Activated CD4-positive, alpha-beta T cell treated with anti-CD3 and anti-CD28 coated beads, Interleukin-2, amount 10 ng/mL, durations not matched to agents 7 days and 5 days (primary cell): Measurements from ENCODE around the gene TMPRSS4. TPM values are rescaled to one million over a fixed set of nuclear protein-coding genes. Genes with fewer than 3 reads are reported as not detected.

ENCODE experiments used
- CTCF ChIA-PET: fragments of 350-600 bp; sonication (Branson Sonifier 250); formaldehyde crosslinking; loops from one replicate; lab custom pipeline; 2021; ENCODE audit warnings: antibody characterized with exemption; lab: Charles Lee
- POLR2A ChIA-PET: fragments of 350-600 bp; sonication (Branson Sonifier 250); formaldehyde crosslinking; loops from one replicate; lab custom pipeline; 2021; ENCODE audit warnings: antibody characterized with exemption; lab: Charles Lee
- DNase-seq: peaks from one replicate; pipeline ENCODE4 v3.0.0-alpha.2; 2020
- H3K27ac Mint-ChIP-seq: one replicate; pipeline ENCODE4 v1.8.0; 2021; ENCODE audit warnings: mild to moderate bottlenecking, moderate library complexity, mixed read lengths
- H3K27me3 Mint-ChIP-seq: one replicate; pipeline ENCODE4 v1.8.0; 2021; ENCODE audit warnings: mixed read lengths
- H3K36me3 Mint-ChIP-seq: one replicate; pipeline ENCODE4 v1.8.0; 2021; ENCODE audit warnings: low read depth, mixed read lengths
- H3K4me1 Mint-ChIP-seq: one replicate; pipeline ENCODE4 v1.8.0; 2021; ENCODE audit warnings: mixed read lengths
- H3K4me3 Mint-ChIP-seq: one replicate; pipeline ENCODE4 v1.8.0; 2021; ENCODE audit warnings: mild to moderate bottlenecking, moderate library complexity, mixed read lengths
- H3K9me3 Mint-ChIP-seq: one replicate; pipeline ENCODE4 v1.8.0; 2021; ENCODE audit warnings: mixed read lengths
- total RNA-seq, 2 experiments: library from RNA; stranded (reverse); gene quantifications; one replicate each; pipeline ENCODE4 v1.2.3, GENCODE V29; 2021

TMPRSS4 gene
- total RNA-seq, 2 experiments from 2014 or later: not detected

GRCh38 chr11:118135051-118135795, 58.3 kb downstream of the TMPRSS4 start:
- Mint-ChIP-seq H3K27ac (no peak overlapping the region), H3K4me1 (no peaks in the 10 kb centered on the region)

DNA sequence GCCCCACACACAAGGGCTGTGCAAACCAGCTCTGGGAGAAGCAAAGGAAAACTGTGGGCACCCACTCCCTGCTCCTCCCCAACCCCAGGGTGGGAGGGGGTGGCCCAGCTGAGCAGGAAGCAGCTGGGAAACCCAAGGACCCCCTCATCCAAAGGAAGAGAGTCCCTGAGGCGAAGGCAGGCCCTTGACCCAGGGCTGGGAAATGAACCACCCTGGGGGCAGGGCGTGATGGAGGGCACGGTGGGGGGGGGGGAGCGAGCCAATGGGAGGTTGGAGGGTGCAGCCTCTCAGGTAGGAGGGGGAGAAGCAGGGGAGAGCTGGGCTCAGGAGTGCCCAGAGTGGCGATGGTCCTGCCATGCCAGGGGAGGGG, 58.9 kb downstream of the TMPRSS4 start:
- DNase-seq: no peak
- no peaks in the 10 kb centered on the region for H3K4me1 Mint-ChIP-seq

More at GRCh38 chr11:118135051-118135795, 58.3 kb downstream of the TMPRSS4 start:
- POLR2A ChIA-PET: no interaction called here
- H3K9me3 Mint-ChIP-seq: no peaks in the 10 kb centered on the region
- DNase-seq: no peak
- no peaks in the 10 kb centered on the region for H3K36me3 Mint-ChIP-seq
- no peak overlapping the region for H3K4me3 Mint-ChIP-seq
- H3K27me3 Mint-ChIP-seq: peaks cover 18% of the 10 kb centered on the region
- CTCF ChIA-PET: interaction anchor here (0.9 to 1.8 kb wide), 2 partner anchors 9 to 46 kb away, joined by 3 to 9 read pairs; no protein-coding TSS in a partner anchor

DNA sequence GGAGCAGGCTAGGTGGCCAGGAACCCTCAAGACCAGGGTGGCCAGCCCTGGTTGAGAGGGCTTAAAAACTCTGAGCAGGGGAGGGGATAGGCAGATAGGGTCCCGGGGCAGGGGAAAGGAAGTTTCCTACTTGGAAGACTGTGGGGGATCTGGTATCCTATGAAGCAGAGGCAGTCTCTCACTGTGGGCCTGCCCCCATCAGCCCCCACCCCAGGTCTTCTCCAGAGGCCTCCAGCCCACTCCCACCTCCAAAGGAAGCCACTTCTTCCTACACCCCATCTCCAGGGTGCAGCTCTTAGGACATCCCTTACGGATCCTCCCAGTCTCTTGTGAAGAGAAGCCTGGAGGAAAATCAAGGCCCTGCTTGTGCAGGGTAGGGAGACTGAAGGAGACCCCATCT, 59.5 kb downstream of the TMPRSS4 start:
- H3K36me3 Mint-ChIP-seq: no peaks in the 10 kb centered on the region
- no peaks in the 10 kb centered on the region for H3K9me3 Mint-ChIP-seq
- no peak for DNase-seq
- ChIA-PET CTCF (interaction anchor here (0.6 to 1.4 kb wide), 3 partner anchors 12 to 483 kb away, joined by 3 read pairs; no protein-coding TSS in a partner anchor), POLR2A (no interaction called here)
- no peak overlapping the region for H3K27ac Mint-ChIP-seq
- H3K27me3 Mint-ChIP-seq: peaks cover 24% of the 10 kb centered on the region
- H3K4me1 Mint-ChIP-seq: no peaks in the 10 kb centered on the region
- no peak overlapping the region for H3K4me3 Mint-ChIP-seq

More for the DNA sequence above, 58.9 kb downstream of the TMPRSS4 start:
- Mint-ChIP-seq H3K9me3 (no peaks in the 10 kb centered on the region), H3K4me3 (no peak overlapping the region), H3K36me3 (no peaks in the 10 kb centered on the region), H3K27ac (no peak overlapping the region), H3K27me3 (peaks cover 23% of the 10 kb centered on the region)
- POLR2A ChIA-PET: no interaction called here
- CTCF ChIA-PET: interaction anchor here (0.6 to 1.4 kb wide), 2 partner anchors 11 to 484 kb away, joined by 3 read pairs; no protein-coding TSS in a partner anchor

- Mint-ChIP-seq H3K4me3 (no peak overlapping the region), H3K4me1 (no peaks in the 10 kb centered on the region), H3K36me3 (no peaks in the 10 kb centered on the region), H3K27me3 (peaks cover 27% of the 10 kb centered on the region), H3K27ac (no peak overlapping the region), H3K9me3 (no peaks in the 10 kb centered on the region)
- CTCF ChIA-PET: interaction anchor here (1.2 to 1.4 kb wide), 2 partner anchors 12 to 31 kb away, joined by 3 read pairs; no protein-coding TSS in a partner anchor
- DNase-seq: no peak
- POLR2A ChIA-PET: no interaction called here
These were observed 59.9 kb downstream of the TMPRSS4 start for GRCh38 chr11:118136801-118137200.

GRCh38 chr11:118138839-118139420, 62.1 kb downstream of the TMPRSS4 start:
- POLR2A ChIA-PET: no interaction called here
- Mint-ChIP-seq H3K27me3 (peaks cover 45% of the 10 kb centered on the region), H3K4me1 (peaks cover 8% of the 10 kb centered on the region), H3K4me3 (no peak overlapping the region), H3K36me3 (no peaks in the 10 kb centered on the region), H3K9me3 (no peaks in the 10 kb centered on the region), H3K27ac (no peak overlapping the region)
- CTCF ChIA-PET: interaction anchor here (1.5 to 2.1 kb wide), 2 partner anchors 9 to 17 kb away, joined by 4 to 10 read pairs; no protein-coding TSS in a partner anchor
- DNase-seq: no peak

DNA sequence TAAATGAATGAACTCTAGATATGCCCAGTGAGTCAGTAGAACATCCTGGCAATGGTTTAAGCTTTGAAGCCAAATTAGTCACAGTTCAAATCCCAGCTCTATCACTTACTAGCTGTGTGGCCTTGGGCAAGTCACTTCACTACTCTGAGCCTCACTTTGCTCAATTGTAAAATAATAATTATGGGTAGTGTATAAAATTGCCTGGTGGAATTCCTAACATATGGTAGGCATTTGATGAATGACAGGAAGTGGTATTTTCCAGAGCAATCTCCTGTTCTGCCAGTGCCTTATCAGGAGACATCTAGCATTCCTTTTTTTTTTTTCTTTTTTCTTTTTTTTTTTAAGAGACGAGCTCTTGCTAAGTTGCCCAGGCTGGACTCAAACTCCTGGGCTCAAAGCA, 62.7 kb downstream of the TMPRSS4 start:
- ChIA-PET CTCF (interaction anchor here (1.2 to 2.1 kb wide), 3 partner anchors 10 to 32 kb away, joined by 3 to 10 read pairs (median 4); no protein-coding TSS in a partner anchor), POLR2A (no interaction called here)
- H3K4me1 Mint-ChIP-seq: peaks cover 8% of the 10 kb centered on the region
- no peak overlapping the region for H3K4me3 Mint-ChIP-seq
- peaks cover 52% of the 10 kb centered on the region for H3K27me3 Mint-ChIP-seq
- H3K36me3 Mint-ChIP-seq: no peaks in the 10 kb centered on the region
- no peak overlapping the region for H3K27ac Mint-ChIP-seq
- no peaks in the 10 kb centered on the region for H3K9me3 Mint-ChIP-seq
- DNase-seq: no peak

GRCh38 chr11:118142081-118142480, 65.2 kb downstream of the TMPRSS4 start:
- Mint-ChIP-seq H3K27ac (no peak overlapping the region), H3K27me3 (peaks cover 66% of the 10 kb centered on the region), H3K4me3 (no peak overlapping the region), H3K9me3 (no peaks in the 10 kb centered on the region), H3K4me1 (peaks cover 11% of the 10 kb centered on the region), H3K36me3 (no peaks in the 10 kb centered on the region)
- DNase-seq: no peak
- POLR2A ChIA-PET: no interaction called here
- CTCF ChIA-PET: interaction anchor here (0.5 to 4.8 kb wide), 5 partner anchors 11 to 451 kb away, joined by 3 to 32 read pairs (median 3); no protein-coding TSS in a partner anchor

- CTCF ChIA-PET: interaction anchor here (0.6 to 4.8 kb wide), 7 partner anchors 9 to 451 kb away, joined by 3 to 32 read pairs (median 6); no protein-coding TSS in a partner anchor
- DNase-seq: peak; percentile 38
- POLR2A ChIA-PET: interaction anchor here (0.8 kb wide), 1 partner anchor 29 kb away, joined by 5 read pairs; no protein-coding TSS in a partner anchor
- peak overlapping the region; percentile 37 for H3K4me3 Mint-ChIP-seq
- H3K36me3 Mint-ChIP-seq: no peaks in the 10 kb centered on the region
- H3K9me3 Mint-ChIP-seq: no peaks in the 10 kb centered on the region
- peaks cover 11% of the 10 kb centered on the region for H3K4me1 Mint-ChIP-seq
- H3K27ac Mint-ChIP-seq: no peak overlapping the region
- peaks cover 69% of the 10 kb centered on the region for H3K27me3 Mint-ChIP-seq
These were observed 65.9 kb downstream of the TMPRSS4 start for GRCh38 chr11:118142809-118143208.

DNA sequence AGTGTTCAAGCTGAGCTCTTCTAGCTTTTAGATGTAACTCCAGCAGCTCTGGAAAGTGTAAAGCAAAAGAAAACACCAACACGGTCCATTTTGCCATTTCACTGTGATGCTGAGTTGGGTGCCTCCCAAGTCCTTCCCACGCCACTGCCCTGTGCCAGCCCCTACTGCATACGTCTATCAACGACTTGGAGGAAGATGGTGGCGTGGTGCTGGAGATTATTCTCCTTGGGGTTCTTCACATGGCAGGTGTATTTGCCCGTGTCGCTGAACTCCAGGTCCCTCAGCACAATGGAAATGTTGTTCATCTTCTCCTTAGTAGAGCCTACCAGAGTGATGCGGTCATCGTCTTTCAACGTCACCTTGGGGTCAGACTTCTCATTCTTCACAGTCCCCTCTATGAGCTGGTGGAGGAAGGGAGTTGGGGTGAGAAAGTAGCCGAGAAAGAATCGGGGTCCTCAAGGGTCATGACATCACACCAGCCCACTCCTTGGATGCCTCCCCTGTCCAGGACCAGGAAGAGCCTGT, 66.8 kb downstream of the TMPRSS4 start:
- no peak for DNase-seq
- POLR2A ChIA-PET: interaction anchor here (0.8 kb wide), 1 partner anchor 28 kb away, joined by 5 read pairs; no protein-coding TSS in a partner anchor
- Mint-ChIP-seq H3K36me3 (no peaks in the 10 kb centered on the region), H3K9me3 (no peaks in the 10 kb centered on the region), H3K27ac (no peak overlapping the region), H3K4me3 (no peak overlapping the region), H3K4me1 (peaks cover 11% of the 10 kb centered on the region), H3K27me3 (peaks cover 73% of the 10 kb centered on the region)
- CTCF ChIA-PET: interaction anchor here (0.6 to 4.8 kb wide), 10 partner anchors 9 to 365 kb away, joined by 3 to 32 read pairs (median 4); no protein-coding TSS in a partner anchor

DNA sequence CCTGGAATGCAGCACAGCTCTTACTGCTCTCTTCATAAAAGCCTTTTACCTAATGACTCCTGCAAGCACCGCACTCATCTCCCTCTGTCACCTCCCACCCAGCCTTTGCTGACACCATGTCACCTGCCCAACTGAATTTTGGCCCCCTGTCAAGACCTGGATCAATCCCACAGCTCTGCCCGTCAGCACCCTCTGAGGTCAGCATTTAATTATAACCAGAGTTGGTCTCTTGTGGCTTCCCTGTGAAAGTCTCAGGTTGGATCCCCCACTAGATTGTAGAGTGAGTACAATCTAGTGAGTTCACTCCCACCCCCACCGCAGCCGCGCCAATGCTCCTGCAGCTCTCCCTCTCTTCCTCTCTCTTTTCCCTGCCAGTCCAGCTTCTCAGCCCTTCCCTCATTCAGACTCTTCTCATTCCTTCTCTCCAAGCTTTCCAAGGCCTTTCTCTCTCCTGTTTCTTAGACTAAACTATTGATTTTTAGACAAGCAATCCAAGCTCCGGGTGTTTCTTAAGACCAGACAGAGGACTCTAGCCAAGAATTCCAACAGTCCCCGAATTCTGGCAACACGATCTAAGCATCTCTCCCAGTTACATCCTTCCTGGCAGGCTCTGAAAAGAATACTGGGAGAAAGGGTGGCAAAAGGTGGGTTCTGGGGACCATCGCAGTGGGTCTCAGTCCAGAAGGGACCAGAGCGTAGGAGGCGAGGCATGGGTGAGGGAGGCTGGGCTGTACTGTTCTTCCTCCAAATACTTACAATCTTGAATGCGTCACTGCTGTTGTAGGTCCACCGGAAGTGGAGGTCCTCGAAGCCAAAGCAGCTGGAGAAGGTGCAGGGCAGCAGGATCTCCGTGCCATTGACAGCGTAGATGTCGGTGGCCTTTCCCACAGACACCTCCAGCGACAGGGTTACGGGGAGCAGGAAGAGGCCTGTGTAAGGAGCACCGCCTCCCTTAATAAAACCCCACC, 67.7 kb downstream of the TMPRSS4 start:
- H3K36me3 Mint-ChIP-seq: no peaks in the 10 kb centered on the region
- peaks cover 11% of the 10 kb centered on the region for H3K4me1 Mint-ChIP-seq
- ChIA-PET POLR2A (no interaction called here), CTCF (interaction anchor here (1.1 to 4.8 kb wide), 11 partner anchors 10 to 364 kb away, joined by 3 to 32 read pairs (median 5); no protein-coding TSS in a partner anchor)
- H3K27ac Mint-ChIP-seq: no peak overlapping the region
- no peaks in the 10 kb centered on the region for H3K9me3 Mint-ChIP-seq
- H3K4me3 Mint-ChIP-seq: no peak overlapping the region
- DNase-seq: no peak
- peaks cover 70% of the 10 kb centered on the region for H3K27me3 Mint-ChIP-seq

GRCh38 chr11:118145285-118146227, 68.7 kb downstream of the TMPRSS4 start:
- no peak overlapping the region for H3K27ac Mint-ChIP-seq
- H3K4me3 Mint-ChIP-seq: peak overlapping the region; percentile 74
- POLR2A ChIA-PET: no interaction called here
- H3K4me1 Mint-ChIP-seq: peaks cover 11% of the 10 kb centered on the region
- no peaks in the 10 kb centered on the region for H3K36me3 Mint-ChIP-seq
- H3K9me3 Mint-ChIP-seq: no peaks in the 10 kb centered on the region
- peaks cover 73% of the 10 kb centered on the region for H3K27me3 Mint-ChIP-seq
- CTCF ChIA-PET: interaction anchor here (1.1 to 4.8 kb wide), 6 partner anchors 11 to 175 kb away, joined by 3 to 32 read pairs (median 6); no protein-coding TSS in a partner anchor
- peak; percentile 90 for DNase-seq
